GM19099 (cell line): Measurements from ENCODE around the gene P2RX4.

ENCODE experiments used
- POLR2A ChIP-seq: IDR thresholded peaks from 3 replicates; pipeline ENCODE4 v1.6.1; 2011; ENCODE audit warnings: low read depth; ENCODE audit not compliant: insufficient read length; ENCODE audit errors: extremely low read depth

P2RX4 gene

GRCh38 chr12:121252712-121253345 lies 42.9 kb downstream of the P2RX4 start:
- no peak for TF ChIP-seq POLR2A

- no peak for TF ChIP-seq POLR2A
These were observed 43.9 kb downstream of the P2RX4 start for GRCh38 chr12:121253638-121254335.

GRCh38 chr12:121255433-121255832 lies 45.5 kb downstream of the P2RX4 start:
- no peak for TF ChIP-seq POLR2A

GRCh38 chr12:121259074-121259473 lies 49.1 kb downstream of the P2RX4 start:
- TF ChIP-seq POLR2A = no peak

- TF ChIP-seq POLR2A = no peak
These were observed 50.2 kb downstream of the P2RX4 start for GRCh38 chr12:121260091-121260490.

GRCh38 chr12:121261398-121261797 lies 51.5 kb downstream of the P2RX4 start:
- TF ChIP-seq POLR2A = no peak

- TF ChIP-seq POLR2A = no peak
These were observed 53.4 kb downstream of the P2RX4 start for GRCh38 chr12:121263206-121263935.

- no peak for TF ChIP-seq POLR2A
These were observed 54.2 kb downstream of the P2RX4 start for GRCh38 chr12:121264135-121264534.

- no peak for TF ChIP-seq POLR2A
These were observed 55.1 kb downstream of the P2RX4 start for GRCh38 chr12:121264951-121265515.

- TF ChIP-seq POLR2A = no peak
These were observed 57.9 kb downstream of the P2RX4 start for GRCh38 chr12:121267822-121268221.

- TF ChIP-seq POLR2A = no peak
These were observed 63.5 kb downstream of the P2RX4 start for GRCh38 chr12:121273364-121273896.

- TF ChIP-seq POLR2A = no peak
These were observed 64.3 kb downstream of the P2RX4 start for GRCh38 chr12:121274036-121274763.

- TF ChIP-seq POLR2A = no peak
These were observed 67.4 kb downstream of the P2RX4 start for GRCh38 chr12:121277374-121277759.

- no peak for TF ChIP-seq POLR2A
These were observed 68.5 kb downstream of the P2RX4 start for GRCh38 chr12:121278169-121279070.

GRCh38 chr12:121279071-121279375 lies 69.1 kb downstream of the P2RX4 start:
- TF ChIP-seq POLR2A = no peak

- TF ChIP-seq POLR2A = no peak
These were observed 69.6 kb downstream of the P2RX4 start for GRCh38 chr12:121279507-121279915.
